NCI-H524 treated with DMSO at 0.1 percent for 48 hours (cell line): ENCODE results near the gene PXN.
A peak's percentile ranks its signal among the peaks of the same experiment; 100 is the strongest.

Source experiments
- DNase-seq: peaks from one replicate; lab custom pipeline; 2025; lab: John Stamatoyannopoulos, UW

PXN gene

DNA sequence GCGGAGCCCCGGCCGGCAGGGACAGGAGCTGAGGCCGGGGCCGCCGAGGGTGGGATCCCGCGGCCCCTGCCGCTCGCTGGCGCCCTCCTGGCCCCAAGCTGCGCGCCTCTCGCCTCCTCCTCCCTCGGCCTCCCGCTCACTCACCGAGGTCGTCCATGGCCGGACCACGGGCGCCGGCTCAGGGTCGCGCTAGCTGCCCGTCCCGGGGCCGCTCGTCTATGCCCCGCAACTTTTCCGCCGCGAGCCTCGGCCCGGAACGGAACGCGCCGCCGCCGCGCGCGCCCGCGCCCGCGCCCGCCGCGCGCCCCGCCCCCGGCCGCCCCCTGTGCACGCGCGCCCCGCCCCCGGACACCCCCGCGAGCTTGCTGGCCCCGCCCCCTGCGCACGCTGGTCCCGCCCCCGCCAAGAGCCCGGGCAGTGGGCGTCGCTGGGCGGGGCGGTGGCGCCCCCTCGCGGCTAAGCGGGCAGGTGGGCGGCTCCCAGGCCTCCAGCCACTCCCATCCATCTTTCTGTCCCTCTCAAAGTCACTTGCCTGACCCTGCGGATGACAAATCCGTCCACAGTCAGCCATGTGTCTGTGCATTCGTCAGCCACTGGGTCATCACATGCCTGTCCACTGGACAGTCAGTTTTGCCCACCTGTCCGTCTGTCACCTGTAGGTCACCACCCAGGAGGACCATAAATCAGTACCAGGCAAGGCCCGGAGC lies at the start of gene PXN:
TSS of gene PXN (minus strand) at position 258 of the 707 bp plus-strand sequence. CDS start at position 157, 101 bp downstream.
- no peak for DNase-seq

DNA sequence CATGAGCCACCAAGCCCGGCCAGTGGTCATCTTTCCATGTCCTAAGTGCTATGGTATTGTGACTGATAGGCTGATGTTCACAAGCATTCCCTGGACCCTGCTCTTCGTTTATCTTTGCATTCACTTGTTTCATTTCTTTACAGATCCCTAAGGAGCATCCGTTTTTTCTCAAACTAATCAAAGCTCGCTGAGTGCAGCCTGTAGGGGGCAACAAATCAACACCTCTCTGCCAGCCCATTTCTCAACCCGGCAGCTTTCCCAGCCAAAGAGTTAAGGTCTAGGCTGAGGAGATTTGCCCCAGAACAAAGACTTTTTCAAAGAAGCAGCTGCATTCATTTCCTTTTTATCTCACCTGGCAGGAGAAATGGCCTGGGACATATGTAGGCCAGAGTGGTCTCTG lies 48.7 kb upstream of the PXN start:
- DNase-seq: no peak

- DNase-seq: peak; percentile 83
These were observed 36.7 kb upstream of the PXN start, which contains the start of gene SIRT4 for GRCh38 chr12:120301962-120302815. SIRT4 (plus strand) TSS chr12:120302321; CDS start chr12:120303562, 1,241 bp downstream.

DNA sequence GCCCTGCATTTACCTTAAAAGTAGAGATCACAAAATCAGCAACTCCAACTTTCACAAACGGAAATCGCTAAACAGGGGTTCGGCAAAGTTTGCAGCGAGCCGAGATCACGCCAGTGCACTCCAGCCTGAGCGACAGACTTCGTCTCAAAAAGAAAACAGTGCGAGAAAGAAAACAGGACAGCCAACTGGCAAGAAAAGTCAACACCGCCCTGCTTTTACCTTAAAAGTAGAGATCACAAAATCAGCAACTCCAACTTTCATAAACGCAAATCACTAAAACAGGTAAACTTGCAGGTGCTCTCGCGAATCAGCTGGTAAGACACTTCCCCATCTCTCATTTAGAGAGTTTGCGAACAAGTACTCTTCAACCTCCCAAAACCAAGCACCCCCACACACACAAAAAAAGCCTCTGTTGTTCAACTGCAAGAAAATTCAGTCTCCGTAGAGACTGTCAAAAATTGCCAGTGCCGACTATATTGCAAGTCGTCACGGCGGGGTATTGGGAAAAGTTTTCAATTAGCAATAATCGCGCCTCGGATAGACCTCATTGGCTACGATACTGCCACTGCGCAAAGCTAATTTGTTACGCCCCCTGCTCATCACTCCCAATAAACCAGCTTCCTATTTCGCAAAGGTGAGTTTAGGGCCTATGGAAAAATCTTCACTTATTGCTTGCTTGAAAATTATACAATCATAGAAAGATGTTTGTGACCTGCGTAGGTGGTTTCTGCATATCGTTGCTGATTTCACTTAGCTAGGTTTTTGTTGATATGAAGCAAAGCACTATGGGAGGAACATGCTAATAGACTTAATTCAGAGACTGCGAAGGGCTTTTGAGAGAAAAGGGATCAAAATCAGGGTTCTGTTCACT lies 27.4 kb upstream of the PXN start, which contains the start of gene RNU4-1:
TSS of gene RNU4-1 (minus strand) at position 577 of the 871 bp plus-strand sequence.
- DNase-seq: peak; percentile 89

DNA sequence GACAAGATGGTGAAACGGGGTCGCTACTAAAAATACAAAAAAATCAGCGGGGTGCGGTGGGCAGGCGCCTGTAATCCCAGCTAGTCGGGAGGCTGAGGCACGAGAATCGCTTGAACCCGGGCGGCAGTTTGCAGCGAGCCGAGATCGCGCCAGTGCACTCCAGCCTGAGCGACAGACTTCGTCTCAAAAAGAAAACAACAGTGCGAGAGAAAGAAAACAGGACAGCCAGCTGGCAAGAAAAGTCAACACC lies 26.8 kb upstream of the PXN start:
- no peak for DNase-seq

DNA sequence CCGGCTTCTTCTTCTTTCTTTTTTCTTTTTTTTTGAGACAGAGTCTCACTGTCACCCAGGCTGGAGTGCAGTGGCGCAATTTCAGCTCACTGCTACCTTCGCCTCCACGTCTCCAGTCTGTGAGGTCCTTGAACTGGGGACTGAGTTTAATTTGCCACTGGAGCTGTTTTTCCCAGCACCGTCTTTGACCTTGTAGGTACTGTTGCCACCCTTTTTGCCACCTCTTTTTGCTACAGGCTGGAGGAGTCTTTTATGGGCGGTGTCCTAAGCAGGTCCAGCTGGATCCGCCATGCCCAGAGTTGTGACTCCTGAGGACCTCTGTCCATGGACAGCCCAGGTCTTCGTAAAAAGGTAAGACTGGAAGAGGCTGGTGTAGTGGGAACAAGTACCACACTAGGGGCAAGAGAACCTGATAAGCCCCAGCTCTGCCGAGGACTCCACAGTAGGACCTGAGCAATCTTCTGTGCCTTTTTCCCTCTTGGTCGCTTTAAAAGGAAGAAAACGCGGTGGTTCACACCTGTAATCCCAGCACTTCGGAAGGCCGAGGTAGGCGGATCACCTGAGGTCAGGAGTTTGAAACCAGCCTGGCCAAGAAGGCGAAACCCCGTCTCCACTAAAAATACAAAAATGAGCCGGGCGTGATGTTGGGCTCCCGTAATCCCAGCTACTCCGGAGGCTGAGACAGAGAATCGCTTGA lies 25.2 kb upstream of the PXN start:
- DNase-seq: no peak

- DNase-seq: no peak
These were observed 22.0 kb upstream of the PXN start for GRCh38 chr12:120287491-120287890.

DNA sequence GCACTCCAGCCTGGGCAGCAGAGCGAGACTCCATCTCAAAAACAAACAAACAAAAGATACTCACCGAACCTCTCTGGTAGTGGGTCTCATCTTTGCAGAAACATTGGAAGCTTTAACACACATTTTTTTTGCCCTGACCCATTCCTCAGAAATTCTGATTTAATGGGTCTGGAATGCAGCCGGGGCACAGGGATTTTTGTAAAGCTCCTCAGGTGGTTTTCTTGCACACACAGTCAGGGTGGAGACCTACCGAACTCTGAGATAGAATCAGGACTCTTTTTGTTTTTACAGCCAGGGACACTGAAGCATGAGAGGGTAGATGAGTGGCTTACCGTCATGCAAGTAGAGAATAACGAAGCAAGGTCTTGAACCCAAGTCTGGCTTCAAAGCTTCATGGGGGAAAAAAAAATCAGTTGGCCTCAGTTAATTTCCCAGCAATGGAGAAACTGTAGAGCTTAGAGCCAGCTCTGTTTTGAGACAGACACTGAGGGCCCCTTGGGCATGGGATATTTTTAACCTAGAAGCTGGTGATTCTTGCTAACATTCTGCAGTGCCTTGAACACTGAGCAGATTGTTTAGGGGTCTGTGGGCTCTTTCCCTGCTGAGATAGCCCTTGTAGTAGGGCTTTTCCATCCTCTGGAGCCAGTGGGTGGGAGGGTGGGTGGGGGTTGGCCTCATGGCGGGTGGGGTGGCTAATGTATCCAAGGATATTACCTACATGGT lies 21.4 kb upstream of the PXN start:
- no peak for DNase-seq

- DNase-seq: no peak
These were observed 18.9 kb upstream of the PXN start for GRCh38 chr12:120284381-120284780.

DNA sequence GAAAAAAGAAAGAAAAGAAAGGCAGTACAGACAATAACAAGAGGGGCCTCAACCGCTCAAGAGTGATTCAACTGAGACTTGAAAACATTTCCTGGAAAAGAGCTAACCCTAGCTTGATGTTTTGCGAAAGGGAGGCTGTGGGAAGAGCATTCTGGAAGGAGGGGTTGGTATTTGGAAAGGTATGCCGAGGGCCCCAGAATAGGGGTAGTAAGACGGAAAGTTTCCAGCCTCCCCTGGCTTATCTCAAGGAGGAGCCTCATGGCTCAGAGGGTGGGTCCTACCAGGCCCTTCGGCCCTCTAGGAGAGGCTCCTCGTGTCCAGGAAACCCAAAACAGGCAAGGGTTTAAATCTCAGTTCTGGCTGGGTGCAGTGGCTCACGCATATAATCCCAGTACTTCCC lies 17.8 kb upstream of the PXN start:
- DNase-seq: no peak

DNA sequence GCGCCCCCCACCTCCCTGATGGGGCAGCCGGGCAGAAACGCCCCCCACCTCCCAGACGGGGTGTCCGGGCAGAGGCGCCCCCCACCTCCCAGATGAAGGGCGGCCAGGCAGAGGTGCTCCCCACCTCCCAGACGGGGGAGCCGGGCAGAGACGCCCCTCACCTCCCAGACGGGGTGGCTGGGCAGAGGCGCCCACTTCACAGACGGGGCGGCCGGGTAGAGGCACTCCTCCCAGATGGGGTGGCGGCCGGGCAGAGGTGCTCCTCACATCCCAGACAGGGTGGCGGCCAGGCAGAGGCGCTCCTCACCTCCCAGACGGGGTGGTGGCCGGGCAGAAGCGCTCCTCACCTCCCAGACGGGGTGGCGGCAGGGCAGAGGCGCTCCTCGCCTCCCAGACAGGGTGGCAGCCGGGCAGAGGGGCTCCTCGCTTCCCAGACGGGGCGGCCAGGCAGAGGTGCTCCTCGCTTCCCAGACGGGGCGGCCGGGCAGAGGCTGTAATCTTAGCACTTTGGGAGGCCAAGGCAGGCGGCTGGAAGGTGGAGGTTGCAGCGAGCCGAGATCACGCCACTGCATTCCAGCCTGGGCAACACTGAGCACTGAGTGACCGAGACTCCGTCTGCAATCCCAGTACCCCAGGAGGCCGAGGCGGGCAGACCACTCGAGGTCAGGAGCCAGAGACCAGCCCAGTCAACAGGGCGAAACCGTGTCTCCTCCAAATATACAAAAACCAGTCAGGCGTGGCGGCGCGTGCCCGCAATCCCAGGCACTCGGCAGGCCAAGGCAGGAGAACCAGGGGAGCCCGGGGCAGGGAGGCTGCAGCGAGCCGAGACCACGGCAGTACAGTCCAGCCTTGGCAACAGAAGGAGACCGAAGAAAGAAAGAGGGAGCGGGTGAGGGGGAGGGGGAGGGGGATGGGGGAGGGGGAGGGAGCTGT lies 12.9 kb upstream of the PXN start:
- no peak for DNase-seq

GRCh38 chr12:120276734-120277133 lies 11.2 kb upstream of the PXN start:
- no peak for DNase-seq

GRCh38 chr12:120267736-120268135 lies 2.2 kb upstream of the PXN start:
- no peak for DNase-seq

- DNase-seq: no peak
These were observed 795 bp upstream of the PXN start for GRCh38 chr12:120266180-120266870.

DNA sequence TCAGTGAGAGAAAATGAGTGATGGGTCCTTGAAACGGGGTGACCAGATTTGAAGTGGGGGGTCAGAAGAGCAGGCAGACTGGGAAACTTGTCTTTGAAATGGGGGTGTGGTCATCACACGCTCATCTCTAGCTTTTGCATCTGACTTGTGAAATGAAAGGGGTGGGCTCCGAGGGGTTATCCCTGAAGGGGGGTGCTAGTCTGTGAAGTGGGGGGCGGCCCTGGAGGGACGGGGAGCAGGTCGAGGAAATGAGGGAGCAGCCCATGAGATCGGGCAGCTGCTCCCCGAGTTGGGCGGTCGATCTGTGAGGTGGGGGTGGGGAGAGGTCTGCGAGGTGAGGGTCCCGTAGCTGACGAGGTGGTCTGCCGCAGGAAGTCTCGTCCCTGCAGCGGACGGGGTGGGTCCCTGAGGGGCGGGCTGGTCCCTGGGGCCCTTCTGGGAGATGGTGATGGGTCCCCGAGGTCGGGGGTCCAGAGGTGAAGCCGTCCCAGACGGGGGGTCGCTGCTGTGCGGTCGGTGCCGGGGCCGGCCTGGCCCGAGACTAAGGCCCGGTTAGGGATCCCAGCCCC lies 542 bp downstream of the PXN start:
- DNase-seq: no peak

DNA sequence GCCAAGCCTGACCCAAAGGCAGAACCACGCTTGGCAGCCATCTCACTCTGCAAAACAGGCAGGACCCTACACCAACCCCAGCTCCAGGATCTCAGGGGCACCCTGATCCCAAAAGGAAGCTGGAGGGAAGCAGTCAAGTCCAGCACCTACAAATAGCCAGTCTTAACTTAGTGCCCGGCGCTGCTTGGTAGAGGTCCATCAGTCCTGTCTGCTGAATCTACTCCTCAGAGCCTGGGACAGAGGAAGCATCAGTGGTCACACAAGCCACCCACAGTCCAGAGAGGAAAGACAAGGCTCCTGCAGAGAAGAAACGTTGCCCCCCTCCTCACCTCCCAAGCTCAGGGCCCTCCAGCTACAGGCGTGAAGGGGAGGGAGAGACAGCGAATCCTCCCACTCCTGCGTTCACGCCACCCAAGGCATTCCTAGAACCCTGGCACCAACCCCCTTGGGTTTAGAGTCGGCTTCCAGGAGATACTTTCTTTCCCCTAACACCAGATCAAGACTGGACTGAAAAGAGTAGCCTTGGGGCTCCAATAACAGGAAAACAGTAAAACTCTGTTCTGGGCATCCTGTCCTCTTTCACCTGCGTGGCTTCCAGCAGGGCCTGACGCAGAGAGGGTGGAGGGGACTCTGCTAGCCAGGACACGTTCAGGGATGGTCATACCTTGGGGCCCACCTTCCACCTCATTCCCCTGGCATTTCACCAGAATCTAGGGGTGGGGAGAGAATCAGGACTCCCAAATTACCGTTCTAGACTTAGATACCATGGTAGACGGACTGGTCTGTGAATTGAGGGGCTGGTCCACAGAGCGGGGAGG lies 1.2 kb downstream of the PXN start:
- DNase-seq: no peak

DNA sequence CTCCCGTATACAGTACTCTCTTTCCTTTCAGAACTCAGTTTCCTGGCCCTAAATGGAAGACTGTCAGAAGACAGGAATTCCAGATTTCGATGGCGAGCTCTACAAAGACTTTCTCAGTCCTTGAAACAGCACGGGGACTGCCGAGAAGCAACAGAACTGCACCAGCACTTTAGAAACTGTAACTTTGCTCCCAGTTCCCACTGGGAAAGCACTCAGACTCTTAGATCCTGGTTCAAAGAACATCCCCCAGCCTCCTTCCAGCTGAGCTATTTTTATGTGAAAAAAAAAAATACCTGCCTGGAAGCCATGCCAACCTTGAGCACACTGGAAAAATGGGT lies 1.8 kb downstream of the PXN start:
- DNase-seq: no peak
